GM13976 (cell line): Measurements from ENCODE around the gene DRD2.

Source experiments
- DNase-seq: peaks from one replicate; pipeline ENCODE4 v3.0.0; 2012; ENCODE audit warnings: low spot score
- CTCF ChIP-seq: IDR thresholded peaks from 2 replicates; pipeline ENCODE4 v1.5.1; 2012; ENCODE audit warnings: borderline replicate concordance, mild to moderate bottlenecking; ENCODE audit not compliant: insufficient read depth; ENCODE audit errors: extremely low read depth, missing control alignments, control extremely low read depth
- in situ Hi-C: fragments of 300-500 bp; cut with MboI; formaldehyde crosslinking; loops from one replicate; pipeline ENCODE4 v1.12.0; 2022; ENCODE audit warnings: low sequenced_read_pairs, mixed read lengths, inconsistent platforms; ENCODE audit not compliant: unreplicated experiment

DRD2 gene

GRCh38 chr11:113400631-113401230, 74.5 kb downstream of the DRD2 start:
- no peak for DNase-seq
- in situ Hi-C loops: no loop called here
- no peak for TF ChIP-seq CTCF

- no peak for DNase-seq
- TF ChIP-seq CTCF: no peak
- in situ Hi-C loops: no loop called here
These were observed 76.3 kb downstream of the DRD2 start for GRCh38 chr11:113398669-113399430.

GRCh38 chr11:113397821-113398220, 77.4 kb downstream of the DRD2 start:
- no peak for TF ChIP-seq CTCF
- in situ Hi-C loops: no loop called here
- DNase-seq: no peak

GRCh38 chr11:113397212-113397611, 78.0 kb downstream of the DRD2 start:
- in situ Hi-C loops: no loop called here
- TF ChIP-seq CTCF: no peak
- DNase-seq: no peak

- in situ Hi-C loops: no loop called here
- TF ChIP-seq CTCF: no peak
- DNase-seq: no peak
These were observed 78.5 kb downstream of the DRD2 start for GRCh38 chr11:113396690-113397089.

- in situ Hi-C loops: no loop called here
- DNase-seq: no peak
- TF ChIP-seq CTCF: no peak
These were observed 79.3 kb downstream of the DRD2 start for GRCh38 chr11:113395782-113396336.
